ENCODE data around the gene BCL10. TPM values are rescaled to one million over a fixed set of nuclear protein-coding genes. Genes with fewer than 3 reads are reported as not detected.

Gene BCL10
- total RNA-seq, 4 donors from 2014 or later: 25.6 to 45.7 (median 37.0) TPM

DNA sequence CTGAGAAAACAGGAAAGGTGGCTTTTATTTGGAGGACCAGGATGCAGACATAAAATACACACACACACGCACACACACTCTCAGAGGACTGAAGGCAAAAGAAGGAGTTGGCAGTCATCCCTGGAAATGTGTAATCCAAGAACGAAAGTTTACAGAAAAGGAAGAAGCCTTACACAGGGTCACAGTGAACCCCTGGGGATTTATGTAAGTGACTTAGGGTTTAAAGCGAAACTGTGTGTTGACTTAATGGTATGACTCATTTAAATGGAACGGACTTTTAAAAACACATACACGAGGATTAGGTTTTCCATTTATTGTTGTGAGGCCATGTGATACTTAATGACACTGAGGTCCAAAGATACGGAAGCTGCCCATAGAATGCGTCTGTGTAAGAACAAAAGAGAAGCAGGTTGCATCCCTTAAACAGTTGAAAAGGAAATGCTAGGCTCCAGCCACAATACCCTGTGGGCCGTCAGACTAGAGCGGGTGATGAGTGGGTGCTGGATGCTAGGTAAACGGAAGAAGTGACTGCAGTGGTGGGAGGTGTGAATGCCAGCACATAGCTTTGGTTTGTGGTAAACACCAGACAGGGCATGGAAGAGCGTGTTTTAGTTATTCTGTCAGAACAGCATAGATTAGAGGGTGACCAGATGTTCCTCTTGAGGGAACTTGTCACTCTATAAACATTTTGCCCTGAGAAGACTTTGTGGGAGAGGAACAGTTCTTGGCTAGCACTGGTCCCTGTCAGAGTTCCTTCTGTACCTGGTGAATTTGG is 21.6 kb upstream of the BCL10 start:
- no peaks in the 10 kb centered on the region for H3K27me3 ChIP-seq
- TF ChIP-seq, protein P1, sequence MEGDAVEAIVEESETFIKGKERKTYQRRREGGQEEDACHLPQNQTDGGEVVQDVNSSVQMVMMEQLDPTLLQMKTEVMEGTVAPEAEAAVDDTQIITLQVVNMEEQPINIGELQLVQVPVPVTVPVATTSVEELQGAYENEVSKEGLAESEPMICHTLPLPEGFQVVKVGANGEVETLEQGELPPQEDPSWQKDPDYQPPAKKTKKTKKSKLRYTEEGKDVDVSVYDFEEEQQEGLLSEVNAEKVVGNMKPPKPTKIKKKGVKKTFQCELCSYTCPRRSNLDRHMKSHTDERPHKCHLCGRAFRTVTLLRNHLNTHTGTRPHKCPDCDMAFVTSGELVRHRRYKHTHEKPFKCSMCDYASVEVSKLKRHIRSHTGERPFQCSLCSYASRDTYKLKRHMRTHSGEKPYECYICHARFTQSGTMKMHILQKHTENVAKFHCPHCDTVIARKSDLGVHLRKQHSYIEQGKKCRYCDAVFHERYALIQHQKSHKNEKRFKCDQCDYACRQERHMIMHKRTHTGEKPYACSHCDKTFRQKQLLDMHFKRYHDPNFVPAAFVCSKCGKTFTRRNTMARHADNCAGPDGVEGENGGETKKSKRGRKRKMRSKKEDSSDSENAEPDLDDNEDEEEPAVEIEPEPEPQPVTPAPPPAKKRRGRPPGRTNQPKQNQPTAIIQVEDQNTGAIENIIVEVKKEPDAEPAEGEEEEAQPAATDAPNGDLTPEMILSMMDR (IDR thresholded peaks at IDR 0.05): no peak
- no peak for TF ChIP-seq POLR2A (IDR thresholded peaks at IDR 0.05)
- H3K4me3 ChIP-seq: peak overlapping the region in 2 of 4 donors; percentile 18 to 19
- H3K27ac ChIP-seq: peak overlapping the region; percentile 9 to 59 (median 40)
- DNase-seq: peak in 1 of 3 donors; percentile 46
- H3K4me1 ChIP-seq: peaks cover 0 to 14% (median 3%) of the 10 kb centered on the region in 4 donors
- no peaks in the 10 kb centered on the region for H3K9me3 ChIP-seq
- no peaks in the 10 kb centered on the region for H3K36me3 ChIP-seq

- no peaks in the 10 kb centered on the region for H3K27me3 ChIP-seq
- no peak for DNase-seq
- no peaks in the 10 kb centered on the region for H3K36me3 ChIP-seq
- H3K9me3 ChIP-seq: no peaks in the 10 kb centered on the region
- peak overlapping the region in 2 of 4 donors; percentile 18 to 19 for H3K4me3 ChIP-seq
- peak overlapping the region in 3 of 4 donors; percentile 9 to 59 (median 33) for H3K27ac ChIP-seq
- no peak for TF ChIP-seq POLR2A (IDR thresholded peaks at IDR 0.05)
- TF ChIP-seq, protein P1 (IDR thresholded peaks at IDR 0.05): no peak
- H3K4me1 ChIP-seq: peaks cover 0 to 14% (median 3%) of the 10 kb centered on the region in 4 donors
Observed at GRCh38 chr1:85297538-85297854, 21.1 kb upstream of the BCL10 start.

DNA sequence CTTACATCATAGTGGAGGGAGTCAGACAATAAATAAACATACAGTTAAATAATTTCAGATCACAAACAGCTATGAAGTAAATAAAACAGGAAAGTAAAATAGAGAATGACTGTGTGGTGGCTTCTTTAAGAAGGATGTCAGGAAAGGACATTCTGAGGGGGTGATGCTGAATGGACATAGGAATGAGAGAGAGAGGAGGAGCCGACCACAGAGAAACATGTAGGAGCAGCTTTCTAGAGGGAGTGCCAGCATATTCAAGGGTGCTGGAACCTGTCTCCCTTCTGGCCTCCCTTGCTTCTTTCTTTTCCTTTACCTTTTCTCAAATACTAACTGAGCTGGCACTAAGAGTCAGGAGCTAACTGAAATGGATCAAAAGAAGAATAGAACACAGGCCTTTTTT is 20.5 kb upstream of the BCL10 start:
- Histone ChIP-seq H3K4me3 (no peak overlapping the region), H3K9me3 (no peaks in the 10 kb centered on the region), H3K27me3 (no peaks in the 10 kb centered on the region), H3K36me3 (no peaks in the 10 kb centered on the region), H3K27ac (peak overlapping the region in 2 of 4 donors; percentile 33 to 59), H3K4me1 (peaks cover 0 to 14% (median 3%) of the 10 kb centered on the region in 4 donors)
- TF ChIP-seq POLR2A (IDR thresholded peaks at IDR 0.05): no peak
- TF ChIP-seq, protein P1 (IDR thresholded peaks at IDR 0.05): no peak
- DNase-seq: no peak

GRCh38 chr1:85295654-85296053 is 19.2 kb upstream of the BCL10 start:
- Histone ChIP-seq H3K4me1 (peaks cover 0 to 14% (median 3%) of the 10 kb centered on the region in 4 donors), H3K9me3 (no peaks in the 10 kb centered on the region), H3K36me3 (no peaks in the 10 kb centered on the region), H3K4me3 (no peak overlapping the region), H3K27ac (no peak overlapping the region), H3K27me3 (no peaks in the 10 kb centered on the region)
- DNase-seq: no peak
- TF ChIP-seq, protein P1 (IDR thresholded peaks at IDR 0.05): no peak
- no peak for TF ChIP-seq POLR2A (IDR thresholded peaks at IDR 0.05)

DNA sequence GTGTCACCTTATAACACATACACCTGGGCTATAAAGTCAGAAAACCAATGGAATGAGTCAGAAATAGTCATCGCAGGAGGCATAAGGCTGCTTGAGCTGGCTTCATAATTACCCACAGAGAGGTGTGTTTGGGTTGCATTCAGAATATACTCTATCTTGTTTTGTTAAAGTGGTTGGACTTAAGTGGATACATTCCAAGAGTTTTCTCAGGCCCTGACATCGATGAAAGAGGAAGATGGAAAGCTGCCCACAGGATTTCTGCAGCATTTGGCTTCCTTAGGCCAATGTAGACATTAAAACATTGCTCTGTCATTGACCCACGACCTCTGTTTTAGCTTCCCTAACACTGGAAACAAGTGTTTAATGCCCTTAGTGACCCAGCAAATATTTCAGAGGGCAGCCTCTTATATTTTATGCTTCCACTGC is 18.6 kb upstream of the BCL10 start:
- H3K36me3 ChIP-seq: no peaks in the 10 kb centered on the region
- H3K27ac ChIP-seq: no peak overlapping the region
- no peak overlapping the region for H3K4me3 ChIP-seq
- no peaks in the 10 kb centered on the region for H3K27me3 ChIP-seq
- no peaks in the 10 kb centered on the region for H3K9me3 ChIP-seq
- DNase-seq: no peak
- TF ChIP-seq POLR2A (IDR thresholded peaks at IDR 0.05): no peak
- TF ChIP-seq, protein P1 (IDR thresholded peaks at IDR 0.05): no peak
- peaks cover 0 to 14% (median 3%) of the 10 kb centered on the region in 4 donors for H3K4me1 ChIP-seq
